NT2/D1 (cell line): ENCODE measurements around the gene DLL4.

Experiments used
- SUZ12 ChIP-seq: IDR thresholded peaks from 2 replicates; pipeline ENCODE4 v1.6.1; 2011; ENCODE audit not compliant: insufficient read length, insufficient read depth; ENCODE audit errors: extremely low read depth
- YY1 ChIP-seq: IDR thresholded peaks from 2 replicates; pipeline ENCODE4 v1.6.1; 2011; ENCODE audit not compliant: insufficient read length, insufficient read depth
- ZNF274 ChIP-seq: IDR thresholded peaks from 2 replicates; pipeline ENCODE4 v1.6.1; 2011; ENCODE audit warnings: mild to moderate bottlenecking, low read depth, low read length

- TF ChIP-seq SUZ12 = no peak
- TF ChIP-seq YY1 = no peak
- no peak for TF ChIP-seq ZNF274
Measured at GRCh38 chr15:40953713-40954074, 24.6 kb downstream of the DLL4 start.
